Dedifferentiated amniotic fluid mesenchymal stem cell (primary cell): ENCODE measurements around the gene METTL23.
A peak's percentile ranks its signal among the peaks of the same experiment; 100 is the strongest.

Experiments
- DNase-seq: peaks from one replicate; pipeline ENCODE4 v3.0.0-alpha.2; 2016; ENCODE audit errors: extremely low spot score

Gene METTL23

DNA sequence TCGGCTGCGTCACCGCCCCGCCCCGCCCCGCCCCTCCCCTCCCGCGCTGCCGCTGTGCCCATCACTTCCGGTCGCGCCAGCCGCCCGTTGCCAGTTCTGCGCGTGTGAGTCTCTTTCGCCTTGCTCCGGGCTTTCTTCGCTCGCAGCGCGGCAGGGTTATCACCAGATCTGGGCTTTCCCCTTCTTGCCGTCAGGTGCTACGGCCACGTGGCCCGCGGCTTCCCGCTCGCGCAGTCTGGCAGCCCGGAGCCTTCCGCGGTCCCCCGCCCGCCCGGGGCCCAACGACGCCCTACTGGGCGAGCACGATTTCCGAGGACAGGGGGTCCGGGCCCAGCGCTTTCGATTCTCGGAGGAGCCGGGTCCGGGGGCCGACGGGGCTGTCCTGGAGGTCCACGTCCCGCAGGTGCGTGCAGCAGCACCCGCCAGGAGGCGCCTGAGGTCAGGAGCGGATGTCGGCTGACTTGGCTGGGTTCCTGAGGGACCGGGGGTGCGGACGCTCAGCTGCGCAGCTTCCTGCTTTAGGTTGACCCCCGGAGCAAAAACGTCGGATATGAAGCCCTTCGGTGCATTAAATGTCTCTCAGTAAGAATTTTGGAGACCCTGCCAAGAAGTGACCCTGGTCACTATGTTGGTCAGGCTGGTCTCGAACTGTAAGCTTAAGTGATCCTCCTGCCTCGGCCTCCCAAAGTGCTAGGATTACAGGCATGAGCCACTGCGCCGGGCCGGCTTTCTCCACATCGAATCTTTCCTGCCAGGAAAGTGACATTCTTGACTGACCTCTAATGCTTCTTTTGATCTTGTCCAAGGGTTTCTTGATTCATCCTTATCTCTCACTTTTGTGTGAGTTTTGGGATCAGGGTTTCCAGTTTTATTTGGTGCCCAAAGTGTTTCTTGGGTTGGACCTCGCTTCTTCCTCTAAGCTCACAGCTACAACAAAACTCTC is at the start of gene METTL23:
TSS of gene METTL23 (plus strand) at position 64 of the 943 bp plus-strand sequence. CDS start 2,872 bp downstream, outside the sequence.
- DNase-seq, result no peak

- DNase-seq, result no peak
Observed at GRCh38 chr17:76677406-76677805, 49.2 kb upstream of the METTL23 start.

GRCh38 chr17:76678330-76678729 is 48.3 kb upstream of the METTL23 start:
- no peak for DNase-seq

DNA sequence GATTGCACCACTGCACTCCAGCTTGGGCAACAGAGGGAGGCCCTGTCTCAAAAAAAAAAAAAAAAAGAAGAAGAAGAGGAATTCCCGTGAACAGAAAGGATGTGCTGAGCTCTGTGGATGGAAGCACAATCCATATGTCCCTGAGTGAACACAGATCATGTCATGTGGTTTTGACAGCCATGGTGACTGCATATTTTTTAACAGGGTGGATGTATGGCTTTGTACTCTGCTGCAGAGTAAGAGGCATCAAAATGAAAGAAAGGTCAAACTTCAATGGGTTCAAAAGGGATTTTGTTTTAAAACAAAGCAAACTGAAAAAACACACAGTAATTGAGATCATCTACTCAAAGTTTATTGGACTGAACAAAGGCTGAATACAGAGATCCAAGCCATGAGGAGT is 47.4 kb upstream of the METTL23 start:
- DNase-seq, result no peak

GRCh38 chr17:76681222-76682137 is 45.2 kb upstream of the METTL23 start:
- DNase-seq, result no peak

GRCh38 chr17:76682296-76682695 is 44.3 kb upstream of the METTL23 start:
- no peak for DNase-seq

- DNase-seq, result no peak
Observed at GRCh38 chr17:76683011-76683755, 43.5 kb upstream of the METTL23 start.

GRCh38 chr17:76683921-76684745 is 42.5 kb upstream of the METTL23 start:
- no peak for DNase-seq

DNA sequence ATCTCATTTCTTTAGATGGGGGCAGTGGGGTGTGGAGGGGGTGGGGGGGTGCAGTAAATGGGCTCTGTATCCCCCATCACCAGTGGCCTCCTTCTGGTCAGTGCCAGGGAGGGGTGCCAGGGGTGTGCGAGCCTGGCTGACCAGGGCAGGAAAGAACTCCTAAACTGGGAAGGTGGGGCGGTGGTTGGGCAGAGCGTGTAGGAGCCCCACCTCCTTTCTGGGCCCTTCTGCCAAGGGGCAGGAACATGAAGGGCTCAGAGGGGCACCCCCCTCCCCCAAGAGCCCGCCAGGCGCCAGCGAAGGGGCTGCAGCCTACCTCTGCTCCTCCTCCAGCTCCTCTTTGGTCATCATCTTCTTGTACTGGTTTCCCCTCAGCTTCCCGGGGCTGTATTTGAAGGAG is 41.9 kb upstream of the METTL23 start:
- DNase-seq, result no peak

DNA sequence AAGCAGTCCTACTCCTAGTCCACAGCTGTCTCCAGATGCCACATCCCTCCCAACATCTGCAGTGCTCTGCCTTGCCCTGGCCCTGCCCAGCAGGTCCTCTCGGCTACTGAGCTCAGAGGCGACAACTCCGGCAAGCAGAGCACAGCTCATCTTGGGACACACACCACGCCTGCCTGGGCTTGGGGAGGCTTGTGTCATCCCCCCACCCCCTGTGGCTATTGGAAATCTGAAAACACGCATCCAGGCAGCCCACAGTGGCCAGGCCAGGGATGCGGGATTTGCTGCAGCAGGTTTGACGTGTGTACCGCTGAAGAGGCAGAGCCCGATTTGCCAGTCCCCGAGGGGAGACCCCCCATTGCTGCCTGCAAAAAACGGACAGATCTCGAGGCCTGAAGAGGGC is 41.3 kb upstream of the METTL23 start:
- no peak for DNase-seq

GRCh38 chr17:76685846-76686245 is 40.8 kb upstream of the METTL23 start:
- no peak for DNase-seq

DNA sequence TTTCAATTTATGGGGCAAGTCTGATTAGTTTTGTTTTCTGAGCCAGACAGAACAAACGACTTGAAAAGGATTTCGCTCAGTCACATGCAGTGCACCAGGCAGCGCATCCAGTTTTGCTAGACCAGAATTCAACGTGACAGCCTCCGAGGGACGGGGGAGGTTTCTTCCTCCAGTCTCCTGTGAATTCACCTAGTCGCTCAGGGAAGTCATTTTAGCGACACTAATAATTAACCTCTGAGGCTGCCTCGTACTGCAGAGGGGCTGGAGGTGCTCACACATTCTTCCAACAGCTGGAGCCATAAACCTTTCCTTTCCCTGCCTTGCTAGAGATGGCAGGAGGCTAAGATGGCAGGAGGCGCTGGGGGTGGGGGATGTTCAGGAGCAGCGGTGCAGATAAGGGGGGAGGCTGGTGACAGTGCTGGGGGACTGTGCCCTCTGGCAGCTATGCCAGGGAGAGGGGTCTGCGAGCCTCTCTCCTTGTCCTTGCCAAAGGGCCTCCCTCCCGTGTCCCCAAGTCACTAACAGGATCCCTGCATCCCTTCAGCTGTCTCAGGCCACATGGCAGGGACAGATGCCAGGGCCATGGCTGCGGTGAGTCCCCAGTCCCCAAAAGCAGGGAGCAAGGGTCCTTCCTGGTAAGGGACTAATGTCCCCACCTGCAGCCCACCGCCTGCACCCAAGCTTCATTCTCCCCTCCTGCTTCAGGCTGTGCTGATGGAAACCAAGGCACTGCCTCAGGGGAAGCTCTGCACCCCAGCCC is 39.9 kb upstream of the METTL23 start:
- DNase-seq, result no peak

DNA sequence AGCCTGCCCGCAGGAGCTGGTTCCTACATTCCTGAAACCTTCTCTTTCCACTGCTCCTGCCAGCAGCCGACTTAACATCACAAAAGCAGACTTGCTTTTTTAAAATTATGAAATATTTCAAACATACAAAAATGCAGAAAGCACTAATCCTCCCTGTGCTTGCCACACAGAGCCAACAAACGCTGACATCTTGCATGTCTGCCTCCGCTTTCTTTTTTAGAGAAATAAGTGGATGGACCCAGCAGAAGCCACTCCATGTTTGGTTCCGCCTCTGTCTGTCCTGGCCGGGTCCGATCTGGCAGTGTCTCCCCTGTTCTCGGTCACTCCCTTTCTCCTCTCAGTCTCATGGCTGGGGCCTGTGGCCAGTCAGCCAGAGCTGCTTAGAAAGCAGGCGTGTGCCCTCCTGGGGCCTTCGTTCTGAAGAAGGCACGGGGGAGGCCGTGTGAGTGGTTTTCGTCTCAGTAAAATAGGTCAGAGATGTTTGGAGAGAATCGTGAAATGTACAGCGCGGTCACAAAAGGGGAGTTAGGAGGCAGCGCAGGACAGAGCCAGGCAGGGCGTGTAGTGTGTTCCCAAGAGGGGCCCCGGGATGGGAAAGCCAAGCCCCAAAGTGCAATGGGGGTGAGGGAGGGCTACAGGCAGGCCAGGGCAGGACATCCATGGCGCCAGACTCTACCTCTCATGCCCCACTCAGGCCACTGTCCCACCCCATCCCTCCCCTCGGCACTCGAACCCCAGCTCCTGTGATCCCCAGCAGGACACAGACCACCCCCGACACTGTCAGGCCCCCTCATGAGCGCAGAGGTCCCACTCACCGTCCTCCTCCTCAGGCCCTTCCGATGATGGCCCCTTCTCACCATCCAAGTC is 39.1 kb upstream of the METTL23 start:
- peak; percentile 64 for DNase-seq

DNA sequence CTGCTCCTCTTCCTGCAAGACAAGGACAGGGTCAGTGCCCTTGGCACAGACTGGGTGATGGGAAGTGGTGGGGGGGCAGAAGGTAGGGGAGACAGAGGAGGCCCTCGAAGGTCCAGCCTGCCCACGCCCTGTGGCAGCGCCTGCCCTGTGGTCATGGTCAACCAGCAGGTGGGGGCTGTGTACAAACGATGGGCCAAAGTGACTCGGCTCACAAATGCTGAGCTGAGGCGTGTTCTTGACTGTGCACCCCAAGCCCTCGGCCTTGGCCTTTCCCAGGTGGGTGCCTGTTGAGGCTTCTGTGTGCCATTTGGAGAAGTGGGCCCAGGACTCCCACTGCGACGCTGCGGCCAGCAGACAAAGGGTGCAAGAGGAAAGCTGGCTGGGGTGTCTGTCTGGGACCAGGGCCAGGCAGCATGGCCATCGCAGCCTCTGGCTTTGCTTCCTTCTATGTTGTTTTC is 38.4 kb upstream of the METTL23 start:
- no peak for DNase-seq

DNA sequence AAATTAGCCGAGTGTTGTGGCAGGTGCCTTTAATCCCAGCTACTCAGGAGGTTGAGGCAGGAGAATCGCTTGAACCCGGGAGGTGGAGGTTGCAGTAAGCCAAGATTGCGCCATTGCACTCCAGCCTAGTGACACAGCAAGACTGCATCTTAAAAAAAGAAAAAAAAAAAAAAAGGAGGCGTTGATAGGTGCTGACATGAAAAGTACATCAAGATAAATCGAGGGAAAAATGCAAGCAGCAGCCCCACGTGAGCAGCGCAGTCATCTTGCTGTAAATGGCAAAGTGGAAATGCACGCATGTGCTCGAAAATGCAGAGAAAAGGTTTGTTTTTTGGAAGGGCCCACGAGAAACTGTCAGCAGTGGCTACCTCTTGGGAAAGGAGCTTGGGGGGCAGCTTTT is 36.8 kb upstream of the METTL23 start:
- no peak for DNase-seq

GRCh38 chr17:76690596-76691280 is 35.9 kb upstream of the METTL23 start:
- no peak for DNase-seq

GRCh38 chr17:76691379-76692191 is 35.1 kb upstream of the METTL23 start:
- no peak for DNase-seq
